Activated T-helper 1 cell treated with anti-CD3 and anti-CD28 coated beads, Interleukin-2, amount 50 U/mL, for 16 hours (primary cell): Measurements from ENCODE around the gene RUSC1.
A peak's percentile ranks its signal among the peaks of the same experiment; 100 is the strongest.

ENCODE experiments used
- DNase-seq, 2 donors: peaks; one replicate each; pipeline ENCODE4 v3.0.0-alpha.2; 2020; ENCODE audit warnings: low read depth in 1 of 2, low spot score in 1 of 2

Gene RUSC1

GRCh38 chr1:155295183-155295941 is 25.3 kb upstream of the RUSC1 start:
- no peak for DNase-seq

- no peak for DNase-seq
These were observed 24.8 kb upstream of the RUSC1 start for GRCh38 chr1:155295942-155296267.

DNA sequence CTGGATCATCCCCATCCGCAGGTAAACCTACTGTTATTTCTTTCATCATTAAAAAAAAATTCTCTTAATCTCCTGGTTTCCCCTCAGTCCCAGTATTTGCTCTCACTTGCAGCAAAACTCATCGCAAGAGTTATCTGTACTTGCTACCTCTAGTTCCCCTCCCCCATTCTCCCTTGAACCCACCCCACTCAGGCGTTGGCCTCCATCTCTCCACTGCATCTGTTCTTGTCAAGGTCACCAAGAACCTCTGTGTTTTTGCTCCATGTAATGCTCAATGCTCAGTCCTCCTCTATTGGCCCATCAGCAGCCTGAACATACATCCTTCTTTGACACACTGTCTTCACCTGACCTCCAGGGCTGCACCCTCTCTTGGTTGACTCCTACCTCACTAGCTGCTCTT is 24.0 kb upstream of the RUSC1 start:
- DNase-seq, result no peak

- DNase-seq, result no peak
These were observed 23.3 kb upstream of the RUSC1 start for GRCh38 chr1:155297384-155297783.

DNA sequence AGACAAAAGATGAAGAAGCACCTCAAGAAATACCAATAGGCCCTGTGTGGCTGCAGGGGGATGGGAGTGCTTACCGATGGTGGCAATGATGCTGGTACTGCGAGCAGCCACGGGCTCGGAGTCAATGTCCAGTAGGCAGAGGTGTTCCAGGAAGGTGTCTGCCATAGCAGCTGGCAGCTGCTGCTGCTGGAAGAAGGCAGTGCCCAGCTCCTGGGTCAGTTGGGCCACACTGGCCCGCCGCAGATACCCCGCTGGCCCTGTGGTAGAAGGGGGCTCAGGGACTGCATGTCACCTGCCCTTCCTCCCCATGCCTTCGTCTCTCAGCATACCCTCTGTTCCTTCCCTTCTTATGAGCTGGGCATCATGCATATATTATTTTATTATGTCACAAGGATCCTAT is 20.7 kb upstream of the RUSC1 start:
- no peak for DNase-seq

- DNase-seq, result no peak
These were observed 20.0 kb upstream of the RUSC1 start for GRCh38 chr1:155300553-155301329.

DNA sequence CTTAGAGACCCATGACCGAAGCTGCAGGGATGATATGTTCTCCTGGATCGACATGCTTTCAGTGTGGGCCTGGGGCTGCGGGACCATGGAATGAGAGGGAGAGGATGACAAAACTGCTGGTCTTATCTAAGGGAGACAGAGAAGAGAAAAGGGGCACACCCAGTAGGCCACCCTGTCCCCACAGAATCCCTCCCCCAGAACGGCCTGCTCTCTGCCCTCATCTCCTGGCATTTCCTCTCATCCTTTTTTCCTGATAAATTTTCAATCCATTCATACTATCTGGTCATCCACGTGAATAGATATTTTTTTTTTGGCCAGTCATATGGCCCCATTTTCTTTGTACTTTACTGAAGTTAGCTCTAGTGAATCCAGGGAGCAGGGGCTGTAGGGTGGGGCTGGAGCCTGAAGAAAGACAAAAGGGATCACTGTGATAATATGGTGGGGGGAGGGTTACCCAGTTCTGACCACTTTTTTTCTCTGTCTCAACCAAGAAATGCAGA is 19.3 kb upstream of the RUSC1 start, which contains the start of gene PKLR:
PKLR (minus strand) TSS at position 97 of the 500 bp plus-strand sequence; CDS start at position 54, 43 bp downstream.
- DNase-seq, result no peak

DNA sequence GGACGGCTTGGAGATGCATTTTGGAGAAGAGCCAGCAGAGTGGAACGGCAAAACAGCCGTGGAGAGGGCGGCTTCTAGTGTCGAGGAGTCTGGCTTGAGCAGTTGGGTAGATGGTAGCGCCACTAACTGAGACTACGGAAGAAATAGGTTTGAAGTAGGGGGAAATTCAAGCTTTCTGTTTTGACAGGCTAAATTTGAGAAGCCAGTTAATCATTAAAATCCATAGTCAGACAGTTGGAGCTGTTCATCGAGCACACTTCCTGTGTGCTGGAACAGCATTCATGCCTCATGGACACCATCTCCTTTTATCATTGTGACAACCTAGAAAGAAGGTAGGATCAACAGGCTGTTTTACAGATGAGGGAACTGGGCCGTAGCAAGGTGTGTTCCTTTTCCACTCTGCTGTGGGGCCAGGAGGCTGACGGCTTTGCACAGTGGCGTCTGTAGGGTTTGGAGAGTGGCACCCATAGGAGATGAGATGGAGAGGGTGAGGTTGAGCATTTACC is 16.1 kb upstream of the RUSC1 start:
- no peak for DNase-seq

DNA sequence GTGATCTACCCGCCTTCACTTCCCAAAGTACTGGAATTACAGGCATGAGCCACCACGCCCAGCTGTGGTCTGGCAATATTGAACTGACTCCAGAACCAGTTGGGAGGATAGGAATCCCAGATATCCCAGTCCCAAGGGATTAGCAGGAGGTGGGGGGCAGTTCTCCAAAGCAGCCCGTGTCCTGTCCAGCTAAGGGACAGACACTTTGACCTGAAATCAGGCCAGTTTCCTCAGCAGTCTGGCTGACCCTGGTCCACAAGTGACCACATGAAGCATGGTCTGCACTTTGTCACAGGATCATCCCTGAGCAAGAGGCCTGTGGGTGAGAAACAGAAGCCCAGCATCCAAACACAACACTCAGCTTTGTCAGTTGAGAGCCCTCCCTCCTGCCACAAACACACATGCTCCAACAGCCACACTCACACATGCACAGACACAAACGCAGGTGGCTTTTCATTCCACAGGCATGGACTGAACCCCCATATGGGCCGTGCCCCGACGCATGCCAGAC is 14.8 kb upstream of the RUSC1 start:
- no peak for DNase-seq

DNA sequence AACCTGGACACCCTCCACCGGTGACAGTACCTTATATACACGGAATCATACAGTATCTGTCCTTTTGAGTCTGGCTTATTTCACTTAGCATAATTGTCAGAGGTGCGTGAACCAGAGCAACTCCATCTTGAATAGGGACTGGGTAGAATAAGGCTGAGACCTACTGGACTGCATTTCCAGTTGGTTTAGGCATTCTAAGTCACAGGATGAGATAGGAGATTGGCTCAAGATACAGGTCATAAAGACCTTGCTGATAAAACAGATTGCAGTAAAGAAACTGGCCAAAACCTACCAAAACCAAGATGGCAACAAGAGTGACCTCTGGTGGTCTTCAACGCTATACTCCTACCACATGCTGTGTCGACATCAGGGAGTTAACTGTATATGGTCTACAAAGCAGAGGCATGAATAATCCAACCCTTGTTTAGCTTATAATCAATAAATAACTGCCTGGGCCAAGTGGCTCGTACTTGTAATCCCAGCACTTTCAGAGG is 13.4 kb upstream of the RUSC1 start:
- no peak for DNase-seq

DNA sequence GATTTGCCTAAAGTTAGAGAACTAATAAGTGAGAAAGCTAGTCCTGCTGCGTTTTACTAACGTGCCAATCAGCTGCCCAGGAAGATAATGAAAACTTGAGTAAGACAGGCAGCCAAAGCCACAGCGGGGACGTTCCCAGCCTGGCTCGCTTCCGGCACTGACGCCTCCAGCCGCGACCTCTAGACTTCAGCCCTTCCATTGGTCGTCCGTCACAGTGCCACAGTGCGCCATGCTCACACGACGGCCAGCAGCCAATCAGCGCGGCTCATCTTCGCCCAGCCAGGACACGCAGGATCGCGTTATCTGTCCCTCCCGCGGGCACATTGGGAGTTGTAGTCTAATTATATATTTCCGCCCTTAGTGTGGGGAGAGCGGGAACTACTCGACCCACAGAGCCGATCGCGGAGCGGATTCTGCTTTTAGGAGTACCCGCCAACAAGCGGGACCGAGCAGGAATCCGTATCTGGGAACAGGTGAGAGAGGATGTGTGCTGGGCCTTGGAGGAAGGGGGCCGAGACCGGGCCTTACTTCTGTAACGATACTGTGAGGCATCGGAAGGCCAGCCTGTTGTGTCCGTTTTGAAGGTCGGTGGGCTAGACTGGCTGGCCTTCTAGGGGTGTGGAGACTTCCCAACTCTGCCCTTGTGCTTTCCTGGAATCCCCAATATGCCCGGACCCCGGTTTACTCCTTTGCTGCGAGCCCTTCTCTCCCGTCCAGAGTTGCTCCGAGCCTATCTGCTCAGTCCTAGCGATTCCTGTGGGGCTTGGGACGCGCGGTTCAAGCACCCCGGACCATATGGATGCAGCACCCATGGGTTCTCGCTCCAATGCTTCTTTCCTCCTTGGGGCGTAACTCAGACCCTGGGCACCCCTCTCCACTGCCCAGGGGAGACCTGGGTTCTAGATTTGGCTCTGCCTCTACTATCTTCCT is 11.9 kb upstream of the RUSC1 start, which contains the start of gene FDPS:
FDPS (plus strand) TSS at position 374 of the 930 bp plus-strand sequence. CDS start 924 bp downstream, outside the sequence.
- DNase-seq, result peak; percentile 89 to 96

GRCh38 chr1:155309423-155310021 is 11.2 kb upstream of the RUSC1 start:
- no peak for DNase-seq

DNA sequence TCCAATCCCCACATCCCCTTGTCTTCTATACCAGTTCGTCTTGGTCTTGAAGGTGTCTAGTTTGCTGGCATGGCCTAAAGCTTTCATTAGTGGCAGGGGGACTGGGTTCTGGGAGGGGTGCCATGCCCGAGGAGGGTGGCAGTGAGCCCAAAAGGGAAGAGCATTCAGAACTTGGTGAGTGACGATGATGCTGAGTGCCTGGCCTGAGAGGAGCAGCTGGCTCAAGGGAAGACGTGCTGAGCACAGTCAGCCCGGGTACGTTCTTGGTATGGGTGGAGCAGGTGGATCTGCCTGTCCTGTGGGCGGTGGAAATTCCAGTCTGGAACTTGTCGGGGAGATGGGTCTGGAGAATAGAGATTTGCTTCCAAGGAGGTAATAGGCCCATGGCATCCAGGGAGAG is 7.4 kb upstream of the RUSC1 start:
- DNase-seq, result no peak

DNA sequence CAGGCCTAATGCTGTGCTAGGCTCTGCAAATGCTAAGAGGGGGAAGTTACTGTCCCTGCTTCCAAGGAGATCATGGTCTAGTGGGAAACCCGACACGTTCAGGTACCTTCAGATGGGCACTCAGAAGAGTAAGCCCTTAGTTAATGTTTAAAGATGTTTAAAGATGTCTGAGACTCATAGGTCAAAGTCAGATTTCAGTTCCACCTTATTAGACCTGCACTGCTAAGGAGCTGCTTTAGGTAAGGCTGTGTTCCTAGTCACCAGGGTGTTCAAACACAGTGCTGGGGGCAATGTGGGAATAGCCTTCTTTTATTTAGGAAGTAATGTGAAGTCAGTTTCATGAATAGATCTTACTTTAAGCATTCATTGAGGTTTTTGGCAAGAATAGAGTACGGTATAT is 3.8 kb upstream of the RUSC1 start:
- no peak for DNase-seq

GRCh38 chr1:155318082-155318481 is 2.6 kb upstream of the RUSC1 start:
- DNase-seq, result no peak

- no peak for DNase-seq
These were observed 1.2 kb upstream of the RUSC1 start for GRCh38 chr1:155319536-155319935.

DNA sequence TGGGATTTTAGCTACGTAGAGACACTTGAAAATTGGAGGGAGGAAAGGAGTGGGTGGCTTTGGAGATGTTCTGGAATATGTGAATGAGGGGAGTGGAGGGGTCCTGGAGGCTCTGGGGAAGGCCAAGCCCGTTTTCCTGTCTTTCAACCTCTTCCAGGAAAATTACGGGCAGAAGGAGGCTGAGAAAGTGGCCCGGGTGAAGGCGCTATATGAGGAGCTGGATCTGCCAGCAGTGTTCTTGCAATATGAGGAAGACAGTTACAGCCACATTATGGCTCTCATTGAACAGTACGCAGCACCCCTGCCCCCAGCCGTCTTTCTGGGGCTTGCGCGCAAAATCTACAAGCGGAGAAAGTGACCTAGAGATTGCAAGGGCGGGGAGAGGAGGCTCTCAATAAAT is 442 bp upstream of the RUSC1 start:
- no peak for DNase-seq

DNA sequence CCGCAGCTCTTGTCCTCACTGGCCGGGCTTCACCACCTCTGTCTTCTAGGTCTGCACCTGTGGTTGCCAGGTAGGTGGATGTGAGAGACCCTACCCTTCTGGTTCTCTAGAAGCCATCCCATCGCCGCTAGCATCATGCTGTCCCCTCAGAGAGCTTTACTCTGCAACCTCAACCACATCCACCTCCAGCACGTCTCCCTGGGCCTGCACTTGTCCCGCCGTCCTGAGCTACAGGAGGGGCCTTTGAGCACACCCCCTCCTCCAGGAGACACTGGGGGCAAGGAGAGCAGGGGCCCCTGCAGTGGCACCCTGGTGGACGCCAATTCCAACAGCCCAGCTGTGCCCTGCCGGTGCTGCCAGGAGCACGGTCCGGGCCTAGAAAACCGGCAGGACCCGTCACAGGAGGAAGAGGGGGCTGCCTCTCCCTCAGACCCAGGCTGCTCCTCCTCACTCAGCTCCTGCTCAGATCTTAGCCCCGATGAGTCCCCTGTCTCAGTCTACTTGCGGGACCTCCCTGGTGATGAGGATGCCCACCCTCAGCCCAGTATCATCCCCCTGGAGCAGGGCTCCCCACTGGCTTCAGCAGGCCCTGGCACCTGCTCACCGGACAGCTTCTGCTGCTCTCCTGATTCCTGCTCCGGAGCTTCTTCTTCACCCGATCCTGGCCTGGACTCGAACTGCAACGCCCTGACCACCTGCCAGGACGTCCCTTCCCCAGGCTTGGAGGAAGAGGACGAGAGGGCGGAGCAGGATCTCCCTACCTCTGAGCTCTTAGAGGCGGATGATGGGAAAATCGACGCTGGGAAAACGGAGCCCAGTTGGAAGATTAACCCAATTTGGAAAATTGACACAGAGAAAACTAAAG is 1.2 kb downstream of the RUSC1 start:
- no peak for DNase-seq

DNA sequence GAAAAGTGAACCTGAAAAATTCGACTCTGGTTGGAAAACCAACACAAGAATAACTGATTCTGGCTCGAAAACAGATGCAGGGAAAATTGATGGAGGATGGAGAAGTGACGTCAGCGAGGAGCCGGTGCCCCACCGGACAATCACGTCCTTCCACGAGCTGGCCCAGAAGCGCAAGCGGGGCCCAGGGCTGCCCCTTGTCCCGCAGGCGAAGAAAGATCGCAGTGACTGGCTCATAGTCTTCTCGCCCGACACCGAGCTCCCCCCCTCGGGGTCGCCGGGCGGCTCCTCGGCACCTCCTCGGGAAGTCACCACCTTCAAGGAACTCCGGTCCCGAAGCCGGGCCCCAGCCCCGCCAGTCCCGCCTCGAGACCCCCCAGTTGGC is 1.9 kb downstream of the RUSC1 start:
- no peak for DNase-seq
